ENCODE data around the gene SLC38A10. TPM values are rescaled to one million over a fixed set of nuclear protein-coding genes. Genes with fewer than 3 reads are reported as not detected.
A peak's percentile ranks its signal among the peaks of the same experiment; 100 is the strongest.

Gene SLC38A10
- total RNA-seq, 1 experiment from 2014 or later, result 109 TPM

GRCh38 chr17:81245024-81245664, 50.0 kb downstream of the SLC38A10 start:
- DNase-seq (ENCODE audit: low read depth, low spot score) (no peak), ATAC-seq (no peak; the same call in 1 of the 2 replicates)
- CTCF ChIA-PET, result no interaction called here
- no peaks in the 10 kb centered on the region for H3K27me3 ChIP-seq (ENCODE audit: insufficient read depth, low read length)
- no peak overlapping the region for H3K9ac ChIP-seq (ENCODE audit: low read length)
- peaks cover 0 to 8% of the 10 kb centered on the region in 2 experiments; a peak in 1 of 4 replicates for H3K9me3 ChIP-seq (ENCODE audit: control insufficient read depth in 1 of 2, insufficient read depth in 1 of 2, low read depth in 1 of 2, low read length in 2 of 2)
- no peaks in the 10 kb centered on the region for H3K9me2 ChIP-seq (ENCODE audit: insufficient read depth)
- intact Hi-C loops (cut with micrococcal nuclease), result no loop called here
- H3K4me3 ChIP-seq (replicated peaks in 1 of 2; ENCODE audit: low read depth in 1 of 2, low read length in 2 of 2), result no peak overlapping the region
- TSS peak; percentile 26 for BruUV-seq (replicated peaks)
- H3K79me2 ChIP-seq (ENCODE audit: insufficient read depth, low read length), result peaks cover 24% of the 10 kb centered on the region
- TF ChIP-seq JUND (IDR thresholded peaks at IDR 0.05) (no peak), EZH2phosphoT487 (IDR thresholded peaks at IDR 0.05; ENCODE audit: borderline replicate concordance) (no peak), ZFX (IDR thresholded peaks at IDR 0.05) (no peak), REST (IDR thresholded peaks at IDR 0.05; ENCODE audit: low read depth) (no peak), ZBTB33 (IDR thresholded peaks at IDR 0.05; ENCODE audit: extremely low read depth, insufficient replicate concordance, low read length) (no peak), SP1 (IDR thresholded peaks at IDR 0.05; ENCODE audit: low read depth) (no peak), ZNF274 (IDR thresholded peaks at IDR 0.05; ENCODE audit: low read depth, low read length) (no peak), RAD21 (IDR thresholded peaks at IDR 0.05; ENCODE audit: low read depth) (no peak), FOSL1 (IDR thresholded peaks at IDR 0.05; ENCODE audit: low read depth) (no peak), CTCF (IDR thresholded peaks at IDR 0.05 in 2 of 3, conservative IDR thresholded peaks at IDR 0.05 in 1 of 3; ENCODE audit: borderline replicate concordance in 1 of 3, insufficient read depth in 1 of 3, low read depth in 2 of 3, low read length in 2 of 3) (no peak), CBX3 (IDR thresholded peaks at IDR 0.05; ENCODE audit: low read depth) (no peak), SIN3A (IDR thresholded peaks at IDR 0.05; ENCODE audit: low read depth) (no peak), ELF1 (IDR thresholded peaks at IDR 0.05; ENCODE audit: borderline replicate concordance, low read depth) (no peak), POLR2AphosphoS5 (IDR thresholded peaks at IDR 0.05; ENCODE audit: low read depth, low read length) (no peak; the same call in 1 of the 2 replicates), SRF (IDR thresholded peaks at IDR 0.05; ENCODE audit: low read depth) (no peak), POLR2A (IDR thresholded peaks at IDR 0.05; ENCODE audit: borderline replicate concordance, extremely low read depth, insufficient read depth, insufficient read length) (no peak), CEBPB (IDR thresholded peaks at IDR 0.05; ENCODE audit: low read depth) (no peak), EGR1 (IDR thresholded peaks at IDR 0.05; ENCODE audit: low read depth) (no peak), MAX (IDR thresholded peaks at IDR 0.05) (no peak), EZH2 (IDR thresholded peaks at IDR 0.05) (no peak)
- H3K4me2 ChIP-seq (ENCODE audit: low read length), result no peak overlapping the region
- POLR2A ChIA-PET, result no interaction called here
- peaks cover 7 to 19% of the 10 kb centered on the region in 2 experiments; a peak in 3 of 4 replicates for H3K4me1 ChIP-seq (ENCODE audit: control insufficient read depth in 1 of 2, insufficient read depth in 2 of 2, low read length in 2 of 2)
- no peak overlapping the region for H2AFZ ChIP-seq (ENCODE audit: low read depth, low read length, poor library complexity, severe bottlenecking)
- peaks cover 2 to 18% of the 10 kb centered on the region in 2 experiments; a peak in 2 of 4 replicates for H3K36me3 ChIP-seq (ENCODE audit: control insufficient read depth in 1 of 2, insufficient read depth in 2 of 2, low read length in 2 of 2)
- no peak overlapping the region; the same call in 1 of the 2 replicates for H3K27ac ChIP-seq (ENCODE audit: low read depth, low read length)
- H4K20me1 ChIP-seq (ENCODE audit: insufficient read depth), result no peaks in the 10 kb centered on the region
- RAD21 ChIA-PET (ENCODE audit: low non-redundant PET in 1 of 2, low total read pairs in 2 of 2, uncharacterized antibody in 2 of 2, unreplicated experiment in 2 of 2), result no interaction called here
